ENCODE results near the gene NPIPA8.
"Not testable (repeated sequence)": the region's sequence is repeated elsewhere in the genome, so short reads cannot be mapped to it uniquely, and the experiment has no call there.

Gene NPIPA8

GRCh38 chr16:18336636-18337035, at the start of gene NPIPA8:
NPIPA8 (minus strand) TSS chr16:18336736; CDS start chr16:18332662, 4,074 bp downstream.
- not testable (repeated sequence) for DNase-seq (ENCODE audit: low spot score)

GRCh38 chr16:18385285-18385684, 48.7 kb upstream of the NPIPA8 start:
- DNase-seq (ENCODE audit: low spot score) = not testable (repeated sequence)

- DNase-seq (ENCODE audit: low spot score) = not testable (repeated sequence)
Measured at GRCh38 chr16:18384869-18385268, 48.3 kb upstream of the NPIPA8 start.

DNA sequence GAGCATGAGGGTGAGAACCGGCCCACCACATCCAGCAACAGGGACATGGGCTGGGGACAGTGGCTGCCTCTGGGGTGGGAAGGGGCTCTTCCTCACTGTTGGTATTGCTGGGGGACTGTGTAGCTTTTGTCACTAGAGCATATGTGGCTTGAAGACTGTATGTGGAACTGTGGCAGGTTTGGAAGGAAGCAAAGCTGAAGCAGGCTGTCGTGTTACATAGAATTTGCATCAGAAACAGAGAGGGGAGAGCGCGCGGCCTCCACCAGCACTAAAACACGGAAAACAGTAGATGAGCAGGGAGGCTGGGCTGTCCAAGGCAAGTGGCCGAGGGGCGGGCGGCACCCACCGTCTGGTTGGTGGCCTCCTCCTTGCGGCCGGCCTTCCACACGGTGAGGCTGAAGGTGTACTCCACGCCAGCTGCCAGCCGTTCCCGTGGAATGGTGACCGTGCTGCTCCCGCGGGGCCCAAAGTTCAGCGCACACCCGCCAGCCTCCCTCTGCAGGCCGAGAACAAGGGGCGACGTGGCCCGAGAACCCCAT, 47.6 kb upstream of the NPIPA8 start:
- not testable (repeated sequence) for DNase-seq (ENCODE audit: low spot score)

DNA sequence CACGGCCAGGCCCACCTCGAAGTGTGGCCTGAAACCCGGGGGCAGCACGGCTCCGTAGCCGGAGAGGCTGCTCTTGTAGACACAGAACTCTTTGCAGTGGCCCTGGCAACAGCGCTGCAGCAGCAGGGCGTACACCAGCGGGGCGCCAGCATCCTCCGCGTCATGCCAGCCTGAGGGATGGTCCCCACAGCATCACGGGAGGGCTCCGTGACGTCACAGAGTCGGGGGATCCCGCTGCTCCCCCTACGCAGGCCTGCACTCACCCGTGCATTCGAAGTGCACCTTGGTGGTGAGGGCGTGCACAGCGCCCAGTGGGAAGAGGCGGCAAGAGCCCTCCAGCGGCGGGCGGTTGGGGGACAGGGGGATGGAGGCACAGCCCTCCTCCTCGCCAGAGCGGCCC, 46.2 kb upstream of the NPIPA8 start:
- DNase-seq (ENCODE audit: low spot score) = not testable (repeated sequence)

DNA sequence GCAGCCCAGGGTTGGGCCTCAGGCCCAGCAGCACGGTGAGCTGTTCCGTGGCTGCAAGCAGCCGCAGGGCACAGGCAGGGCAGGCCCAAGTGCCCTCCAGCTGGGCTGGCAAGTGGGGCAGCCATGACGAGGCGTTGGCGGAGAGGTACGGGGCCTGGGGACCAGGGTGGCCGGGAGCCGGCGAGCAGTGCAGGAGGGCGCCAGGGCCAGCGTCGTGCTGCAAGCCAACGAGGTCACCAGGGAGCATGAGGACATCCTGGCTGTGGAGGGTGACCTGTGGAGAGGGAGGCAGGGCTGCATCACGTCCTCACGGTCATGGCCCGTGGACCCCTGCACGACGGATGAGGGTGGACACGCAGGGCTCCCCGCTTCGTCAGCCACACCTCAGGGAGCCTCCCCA, 11.2 kb upstream of the NPIPA8 start:
- not testable (repeated sequence) for DNase-seq (ENCODE audit: low spot score)

GRCh38 chr16:18346993-18347392, 10.5 kb upstream of the NPIPA8 start:
- DNase-seq (ENCODE audit: low spot score) = not testable (repeated sequence)

- DNase-seq (ENCODE audit: low spot score) = not testable (repeated sequence)
Measured at GRCh38 chr16:18344634-18345033, 8.1 kb upstream of the NPIPA8 start.

- DNase-seq (ENCODE audit: low spot score) = not testable (repeated sequence)
Measured at GRCh38 chr16:18341986-18342385, 5.5 kb upstream of the NPIPA8 start.

GRCh38 chr16:18341417-18341960, 5.0 kb upstream of the NPIPA8 start:
- DNase-seq (ENCODE audit: low spot score) = not testable (repeated sequence)

- DNase-seq (ENCODE audit: low spot score) = not testable (repeated sequence)
Measured at GRCh38 chr16:18339210-18339609, 2.7 kb upstream of the NPIPA8 start.

DNA sequence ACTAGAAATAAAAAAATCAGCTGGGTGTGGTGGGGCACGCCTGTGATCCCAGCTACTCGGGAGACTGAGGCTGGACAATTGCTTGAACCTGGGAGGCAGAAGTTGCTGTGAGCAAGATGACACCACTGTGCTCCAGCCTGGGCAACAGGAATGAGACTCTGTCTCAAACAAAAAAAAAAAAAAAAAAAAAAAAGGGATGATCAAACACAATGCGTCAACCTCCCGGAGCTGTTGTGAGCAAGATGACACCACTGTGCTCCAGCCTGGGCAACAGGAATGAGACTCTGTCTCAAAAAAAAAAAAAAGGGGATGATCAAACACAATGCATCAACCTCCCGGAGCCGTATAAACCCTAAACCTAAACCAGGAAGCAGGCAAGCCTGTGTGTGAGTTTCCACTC, 24.7 kb downstream of the NPIPA8 start:
- DNase-seq (ENCODE audit: low spot score) = not testable (repeated sequence)

DNA sequence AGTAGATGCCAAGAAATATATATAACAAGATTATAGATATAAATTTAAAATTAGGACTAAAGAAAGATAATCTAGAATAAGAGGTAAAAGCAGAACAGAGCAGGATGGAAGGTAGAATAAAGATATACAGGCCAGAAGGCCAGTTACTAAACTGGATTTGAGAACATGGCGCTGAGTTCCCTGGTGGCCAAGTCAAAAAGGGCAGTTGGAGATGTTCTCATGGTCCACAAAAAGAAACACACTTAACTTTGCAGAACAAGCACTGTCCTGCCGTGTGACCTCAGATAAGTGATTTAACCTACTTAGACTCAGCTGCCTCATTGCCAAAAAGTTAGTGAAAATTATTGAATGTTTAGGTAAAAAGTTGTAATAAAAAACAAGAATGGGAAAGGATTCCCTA, 27.4 kb downstream of the NPIPA8 start:
- not testable (repeated sequence) for DNase-seq (ENCODE audit: low spot score)

DNA sequence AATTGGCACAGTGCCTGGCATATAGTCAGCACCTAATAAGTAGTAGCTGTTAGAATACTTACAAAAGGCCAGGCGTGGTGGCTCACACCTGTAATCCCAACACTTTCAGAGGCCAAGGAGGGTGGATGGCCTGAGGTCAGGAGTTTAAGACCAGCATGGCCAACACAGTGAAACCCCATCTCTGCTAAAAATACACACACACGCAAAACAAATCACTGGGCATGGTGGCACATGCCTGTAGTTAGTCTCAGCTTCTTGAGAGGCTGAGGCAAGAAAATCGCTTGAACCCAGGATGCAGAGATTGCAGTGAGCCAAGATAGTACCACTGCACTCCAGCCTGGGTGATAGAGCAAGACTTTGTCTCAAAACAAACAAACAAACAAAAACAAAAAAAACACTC, 29.3 kb downstream of the NPIPA8 start:
- DNase-seq (ENCODE audit: low spot score) = not testable (repeated sequence)

DNA sequence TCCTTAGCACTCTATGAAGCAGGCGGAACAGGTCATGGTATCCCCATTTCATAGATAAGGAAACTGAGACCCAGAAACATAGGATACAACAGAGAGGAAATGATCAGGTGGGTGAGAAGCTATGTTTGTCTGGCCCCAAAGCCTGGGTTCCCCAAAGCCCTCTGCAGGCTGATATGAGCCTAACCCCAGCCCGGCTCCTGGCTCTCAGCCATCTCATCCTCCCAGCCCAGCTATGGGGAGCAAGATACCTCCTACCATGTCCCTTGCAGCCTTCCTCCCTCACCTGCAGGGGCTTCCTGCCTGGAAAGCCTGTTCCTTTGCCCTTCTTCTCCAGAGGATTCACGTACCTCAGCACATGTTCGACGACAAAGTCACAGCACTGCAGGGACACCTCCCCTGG, 30.5 kb downstream of the NPIPA8 start:
- DNase-seq (ENCODE audit: low spot score) = not testable (repeated sequence)

DNA sequence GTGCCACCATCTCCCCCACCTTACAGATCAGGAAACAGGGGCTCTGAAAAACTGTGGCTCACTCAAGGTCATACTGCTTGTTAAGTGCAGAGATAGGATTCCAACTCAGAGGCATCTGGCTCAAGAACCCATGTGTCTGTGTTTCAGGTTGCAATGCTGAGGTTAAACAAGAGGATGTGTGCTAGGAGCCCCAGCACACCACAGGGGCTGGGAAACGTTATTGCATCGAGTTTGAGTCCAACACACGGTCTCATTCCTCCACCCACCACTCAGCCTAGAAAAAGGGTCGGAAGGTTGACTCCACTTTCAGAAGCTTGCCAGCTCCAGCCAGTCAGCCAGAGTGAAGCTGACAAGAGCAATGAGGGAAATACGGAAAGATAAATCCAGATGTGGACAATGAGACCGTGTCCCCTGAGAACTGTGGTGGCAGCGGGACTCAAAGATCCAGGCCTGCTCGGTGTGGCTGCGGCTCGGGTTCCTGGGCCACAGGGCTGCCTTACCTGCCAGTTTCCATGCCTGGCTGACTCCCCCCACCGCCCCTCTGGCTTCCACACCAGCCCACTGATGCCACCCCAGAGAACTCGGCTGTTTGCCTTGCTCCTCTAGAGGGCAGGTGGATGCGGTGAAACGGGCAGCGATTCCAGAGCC, 33.4 kb downstream of the NPIPA8 start:
- not testable (repeated sequence) for DNase-seq (ENCODE audit: low spot score)

DNA sequence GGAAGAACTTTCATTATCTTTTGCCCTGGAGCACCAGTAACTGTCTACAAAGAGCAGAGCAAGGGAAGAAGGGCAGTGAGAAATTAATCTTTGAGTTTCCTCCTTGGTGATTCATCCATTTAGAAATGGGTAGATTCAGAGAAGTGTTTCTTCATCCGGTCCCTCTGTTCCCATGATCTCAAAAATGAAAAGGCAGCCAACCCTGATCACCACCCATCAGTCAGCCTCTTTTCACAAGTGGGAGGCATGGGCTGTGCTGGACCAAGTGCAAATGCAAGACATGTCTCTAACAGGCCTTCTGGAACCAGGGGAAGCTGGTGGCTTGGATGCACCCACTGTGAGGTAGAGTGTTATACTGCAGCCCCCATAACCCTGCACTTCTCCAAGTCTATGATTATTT, 38.8 kb downstream of the NPIPA8 start:
- DNase-seq (ENCODE audit: low spot score) = not testable (repeated sequence)

GRCh38 chr16:18296931-18297330, 39.6 kb downstream of the NPIPA8 start:
- not testable (repeated sequence) for DNase-seq (ENCODE audit: low spot score)

GRCh38 chr16:18294371-18294770, 42.2 kb downstream of the NPIPA8 start:
- DNase-seq (ENCODE audit: low spot score) = not testable (repeated sequence)

- DNase-seq (ENCODE audit: low spot score) = not testable (repeated sequence)
Measured at GRCh38 chr16:18293337-18293956, 43.1 kb downstream of the NPIPA8 start.

- DNase-seq (ENCODE audit: low spot score) = not testable (repeated sequence)
Measured at GRCh38 chr16:18290959-18291358, 45.6 kb downstream of the NPIPA8 start.

DNA sequence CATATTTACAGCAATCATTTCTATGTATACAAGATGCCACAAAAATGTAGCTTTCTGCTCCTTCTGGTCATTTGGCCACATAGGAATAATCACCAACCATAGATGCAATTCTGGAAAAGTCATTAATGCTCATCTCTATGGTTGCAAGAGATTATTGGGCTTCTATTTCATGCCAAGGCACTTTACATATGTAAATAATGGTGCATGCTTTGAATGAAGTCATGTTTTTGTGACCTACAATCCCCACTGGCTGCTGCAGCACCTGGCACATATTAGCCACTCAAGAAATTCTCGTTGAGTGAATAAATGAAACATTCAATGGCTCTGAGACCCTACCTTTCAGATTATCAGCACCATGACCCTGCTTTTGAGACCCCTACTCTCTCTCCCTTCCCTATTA, 50.2 kb downstream of the NPIPA8 start:
- not testable (repeated sequence) for DNase-seq (ENCODE audit: low spot score)

DNA sequence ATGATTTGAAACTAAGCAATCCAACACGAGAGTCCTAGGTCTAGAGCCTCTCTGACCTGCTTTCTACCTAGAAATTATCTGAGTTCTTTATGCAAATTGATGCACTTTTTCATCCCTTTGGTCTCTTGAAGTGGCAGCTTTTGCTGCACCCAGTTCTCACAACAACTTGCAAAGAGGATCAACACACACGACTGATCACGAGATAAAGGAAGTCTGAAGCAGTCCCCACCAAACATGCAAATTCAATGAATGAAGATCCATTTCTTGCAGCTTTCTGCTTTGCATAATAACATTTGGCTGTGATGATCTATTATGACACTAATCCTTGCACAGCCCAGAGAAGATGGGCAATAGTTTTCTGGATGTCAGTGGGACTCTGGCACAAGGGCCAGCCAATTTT, 56.2 kb downstream of the NPIPA8 start:
- DNase-seq (ENCODE audit: low spot score) = not testable (repeated sequence)

Measured in iPS-NIHi11 (cell line).